Keratinocyte (primary cell): Measurements from ENCODE around the gene C16orf82.

Source experiments
- EZH2 ChIP-seq: IDR thresholded peaks from one replicate; pipeline ENCODE4 v1.6.1; 2012; ENCODE audit warnings: inconsistent platforms, mild to moderate bottlenecking, low read length, moderate library complexity
- TF ChIP-seq, protein P1 (sequence below), 3 experiments: IDR thresholded peaks in 1 of 3; conservative IDR thresholded peaks in 1 of 3; optimal IDR thresholded peaks in 1 of 3; 2 replicates in 2 of 3; 3 replicates in 1 of 3; pipeline versions ENCODE3 to v1.5.1; 2011; ENCODE audit warnings: low read length in 3 of 3, mild to moderate bottlenecking in 3 of 3, moderate library complexity in 2 of 3, control low read depth in 1 of 3, inconsistent platforms in 1 of 3; ENCODE audit not compliant: insufficient read depth in 2 of 3; ENCODE audit errors: extremely low read depth in 1 of 3

DNA sequence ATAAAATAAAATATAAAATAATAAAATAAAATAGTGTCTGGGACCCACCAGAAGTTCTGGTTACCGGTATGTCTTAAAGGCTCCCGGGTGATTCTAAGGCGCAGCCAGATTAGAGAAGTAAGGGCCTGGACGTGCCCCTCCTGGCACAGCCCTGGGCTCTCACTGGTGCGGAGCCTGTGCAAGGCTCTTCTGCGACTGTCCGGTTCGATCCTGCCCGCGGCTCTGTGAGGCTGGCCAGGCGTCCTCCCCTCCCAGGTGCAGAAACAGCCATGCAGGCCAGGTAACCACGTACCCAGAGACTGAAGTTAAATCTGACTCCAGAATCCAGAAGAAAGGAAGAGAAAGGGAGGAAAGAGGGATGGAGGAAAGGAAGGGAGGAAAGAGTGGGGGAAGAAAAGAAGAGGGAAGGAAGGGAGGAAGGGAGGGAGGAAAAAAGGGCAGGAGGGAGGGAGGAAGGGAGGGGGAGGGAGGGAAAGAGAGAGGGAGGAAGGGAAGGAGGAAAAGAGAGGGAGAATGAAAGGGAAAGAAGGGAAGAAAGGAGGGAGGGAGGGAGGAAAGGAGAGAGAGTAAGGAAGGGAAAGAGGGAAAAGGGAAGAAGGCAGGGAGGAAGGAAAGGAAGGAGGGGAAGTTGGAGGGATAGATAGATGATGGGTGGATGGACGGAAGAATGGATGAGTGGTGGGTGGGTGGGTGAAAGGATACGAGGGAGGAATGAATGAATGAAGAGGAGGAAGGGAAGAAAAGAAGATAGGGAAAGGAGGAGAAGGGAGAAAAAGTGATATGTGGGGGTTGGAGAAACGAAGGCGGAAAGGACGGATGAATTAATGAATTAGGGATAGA is 42.3 kb downstream of the C16orf82 start:
- TF ChIP-seq, protein P1, sequence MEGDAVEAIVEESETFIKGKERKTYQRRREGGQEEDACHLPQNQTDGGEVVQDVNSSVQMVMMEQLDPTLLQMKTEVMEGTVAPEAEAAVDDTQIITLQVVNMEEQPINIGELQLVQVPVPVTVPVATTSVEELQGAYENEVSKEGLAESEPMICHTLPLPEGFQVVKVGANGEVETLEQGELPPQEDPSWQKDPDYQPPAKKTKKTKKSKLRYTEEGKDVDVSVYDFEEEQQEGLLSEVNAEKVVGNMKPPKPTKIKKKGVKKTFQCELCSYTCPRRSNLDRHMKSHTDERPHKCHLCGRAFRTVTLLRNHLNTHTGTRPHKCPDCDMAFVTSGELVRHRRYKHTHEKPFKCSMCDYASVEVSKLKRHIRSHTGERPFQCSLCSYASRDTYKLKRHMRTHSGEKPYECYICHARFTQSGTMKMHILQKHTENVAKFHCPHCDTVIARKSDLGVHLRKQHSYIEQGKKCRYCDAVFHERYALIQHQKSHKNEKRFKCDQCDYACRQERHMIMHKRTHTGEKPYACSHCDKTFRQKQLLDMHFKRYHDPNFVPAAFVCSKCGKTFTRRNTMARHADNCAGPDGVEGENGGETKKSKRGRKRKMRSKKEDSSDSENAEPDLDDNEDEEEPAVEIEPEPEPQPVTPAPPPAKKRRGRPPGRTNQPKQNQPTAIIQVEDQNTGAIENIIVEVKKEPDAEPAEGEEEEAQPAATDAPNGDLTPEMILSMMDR (optimal IDR thresholded peaks at IDR 0.05 in 1 of 3, IDR thresholded peaks at IDR 0.05 in 1 of 3, conservative IDR thresholded peaks at IDR 0.05 in 1 of 3; ENCODE audit: extremely low read depth in 1 of 3, insufficient read depth in 2 of 3, low read length in 3 of 3), result no peak
- no peak for TF ChIP-seq EZH2
